Measurements from ENCODE around the gene PIGV.
"Not testable (repeated sequence)": the region's sequence is repeated elsewhere in the genome, so short reads cannot be mapped to it uniquely, and the experiment has no call there.

PIGV gene

GRCh38 chr1:26832249-26832960, 44.7 kb downstream of the PIGV start:
- no peak for DNase-seq (ENCODE audit: low read depth, low spot score)

DNA sequence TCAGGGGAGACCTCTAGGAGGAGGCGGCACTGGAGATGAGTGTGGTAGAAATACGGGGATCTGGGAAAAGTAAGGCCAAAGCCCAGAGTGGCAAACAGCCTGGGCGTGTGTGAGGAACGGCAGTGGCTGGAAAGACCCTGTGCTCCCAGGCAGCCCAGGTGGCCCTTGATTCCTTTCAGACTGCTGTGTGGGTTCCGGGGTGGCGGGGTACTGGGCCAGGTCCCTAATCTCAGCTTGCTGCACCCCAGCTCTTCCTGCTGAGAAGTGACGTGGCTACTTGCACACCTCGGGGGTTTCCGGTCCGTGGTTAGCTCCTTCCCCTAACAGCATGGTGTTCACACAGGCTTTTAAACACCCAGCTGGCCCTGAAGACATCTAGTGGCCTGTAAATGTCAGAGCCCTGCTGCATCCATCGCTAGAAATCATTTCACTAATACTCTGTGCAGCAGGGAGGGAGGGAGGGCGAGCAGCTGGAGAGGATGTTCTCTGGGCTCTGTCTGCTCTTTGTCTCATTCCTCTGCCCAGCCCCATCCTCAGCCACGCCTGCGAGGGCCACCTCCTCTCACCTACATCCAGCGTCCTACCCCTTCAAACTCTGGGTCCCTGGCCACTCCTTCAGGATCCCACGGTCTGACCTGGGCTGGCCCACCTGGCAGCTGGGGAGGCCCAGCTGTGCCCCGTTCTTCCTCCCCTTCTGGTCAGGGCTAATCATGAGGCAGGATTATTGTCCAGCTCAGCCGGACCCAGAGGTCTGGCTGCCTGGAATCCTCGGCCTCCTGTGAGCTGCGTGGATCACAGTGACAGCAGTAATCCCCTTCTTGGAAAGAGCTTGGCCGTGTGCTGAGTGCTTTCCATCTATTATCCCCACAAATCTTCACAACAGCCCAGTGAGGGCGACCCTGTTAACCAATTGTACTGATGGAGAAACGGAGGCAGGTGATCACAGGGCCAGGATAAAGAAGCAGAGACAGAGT, 46.0 kb downstream of the PIGV start:
- no peak for DNase-seq (ENCODE audit: low read depth, low spot score)

DNA sequence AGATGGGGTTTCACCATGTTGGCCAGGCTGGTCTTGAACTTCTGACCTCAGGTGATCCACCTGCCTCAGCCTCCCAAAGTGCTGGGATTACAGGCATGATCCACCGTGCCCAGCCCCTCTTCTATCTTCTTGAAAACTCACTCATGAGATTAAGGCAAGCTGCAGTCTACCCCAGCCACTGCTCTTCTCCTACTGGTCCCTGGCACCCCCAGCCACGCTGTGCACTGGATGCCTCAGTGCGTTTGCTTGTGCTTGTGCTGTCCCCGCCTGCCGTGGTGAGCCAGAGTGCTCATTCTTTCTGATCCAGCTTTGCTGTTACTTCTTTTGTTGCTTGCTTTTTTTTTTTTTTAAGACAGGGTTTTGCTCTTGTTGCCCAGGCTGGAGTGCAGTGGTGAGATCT, 49.9 kb downstream of the PIGV start:
- DNase-seq (ENCODE audit: low read depth, low spot score), result not testable (repeated sequence)

DNA sequence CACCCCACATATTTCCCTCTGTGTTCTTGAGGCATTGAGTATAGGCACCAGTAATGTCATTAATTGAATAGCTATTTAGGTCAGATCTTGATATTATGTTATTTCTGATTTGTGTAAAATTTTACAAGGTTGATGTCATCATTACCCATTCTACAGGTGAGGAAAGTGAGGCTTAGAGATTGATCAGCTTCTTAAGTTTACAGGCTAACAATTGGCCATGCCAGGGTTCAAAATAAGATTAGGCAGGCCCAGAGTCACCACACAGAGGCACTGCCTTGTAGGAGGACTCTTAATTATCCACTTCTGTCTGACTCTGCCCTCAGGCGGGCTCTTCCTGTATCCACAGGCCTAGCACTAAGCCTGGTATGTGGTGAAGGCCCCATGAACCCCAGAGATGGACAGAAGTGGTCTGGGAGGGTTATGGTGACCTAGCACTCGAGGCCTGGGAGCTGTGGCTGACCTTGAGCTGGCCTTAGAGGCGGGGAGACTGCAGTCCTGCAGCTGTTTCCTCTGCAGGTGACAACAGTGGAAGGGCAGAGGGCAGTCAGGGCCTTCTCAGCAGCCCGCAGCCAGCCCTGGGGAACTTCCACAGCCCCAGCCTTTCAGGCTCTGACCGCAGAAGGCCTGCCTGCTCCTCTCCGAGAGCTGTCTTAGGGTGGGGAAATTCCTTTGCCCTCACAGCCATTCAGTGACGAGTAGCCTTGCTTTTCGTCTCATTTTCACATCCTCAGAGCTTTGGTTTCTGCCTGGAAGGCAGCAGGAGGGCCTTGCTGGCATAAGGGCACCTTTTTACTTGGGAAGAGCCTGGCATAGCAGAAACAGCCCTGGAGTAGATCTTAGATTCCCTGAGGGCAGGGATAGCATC, 51.0 kb downstream of the PIGV start:
- DNase-seq (ENCODE audit: low read depth, low spot score), result no peak

GRCh38 chr1:26839339-26839722, 51.6 kb downstream of the PIGV start:
- no peak for DNase-seq (ENCODE audit: low read depth, low spot score)

DNA sequence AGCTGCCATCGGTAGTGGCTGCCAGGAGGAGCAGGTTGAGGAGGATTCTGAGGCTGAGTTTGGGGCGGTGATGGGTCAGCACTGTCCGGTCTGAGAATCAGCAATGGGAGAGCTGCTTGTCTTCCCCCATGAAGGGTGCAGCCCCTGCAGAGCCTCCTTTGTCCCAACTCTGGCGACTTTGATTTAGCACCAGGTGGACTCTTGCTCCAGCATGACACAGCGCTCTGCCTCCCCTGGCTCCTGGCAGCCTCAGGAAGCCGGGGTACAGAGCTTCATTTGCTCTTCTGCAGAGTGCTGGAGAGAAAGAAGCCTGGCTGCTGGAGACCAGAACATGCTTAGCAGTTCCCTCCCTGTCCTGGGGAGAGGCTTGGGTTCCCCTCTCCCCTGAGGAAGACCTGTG, 52.0 kb downstream of the PIGV start:
- no peak for DNase-seq (ENCODE audit: low read depth, low spot score)

- DNase-seq (ENCODE audit: low read depth, low spot score), result no peak
Measured at GRCh38 chr1:26844424-26845196, 56.9 kb downstream of the PIGV start.

- DNase-seq (ENCODE audit: low read depth, low spot score), result not testable (repeated sequence)
Measured at GRCh38 chr1:26847826-26848225, 60.1 kb downstream of the PIGV start.

All from brain pericyte (primary cell).